ENCODE measurements around the gene RRM1. TPM values are rescaled to one million over a fixed set of nuclear protein-coding genes. Genes with fewer than 3 reads are reported as not detected.

The RRM1 gene
- total and polyA plus RNA-seq, 9 of the 15 experiments (the other 6 are each of a cell fraction or from before 2014, with no cell fraction given), result 113 to 270 (median 163) TPM

GRCh38 chr11:4084406-4085125 lies 10.0 kb upstream of the RRM1 start:
- Histone ChIP-seq H3K9me1 (ENCODE audit: control insufficient read depth, insufficient read depth, low read length) (no peaks in the 10 kb centered on the region), H3K27ac (ENCODE audit: extremely low read depth, low read depth, low read length) (no peak overlapping the region), H2AFZ (ENCODE audit: low read depth, low read length) (no peak overlapping the region), H3K79me2 (ENCODE audit: control insufficient read depth, insufficient read depth, low read length) (no peaks in the 10 kb centered on the region), H3K9ac (ENCODE audit: insufficient read depth in 1 of 2, low read depth in 2 of 2, low read length in 2 of 2) (peak overlapping the region in 1 of 2 experiments; percentile 40; a peak in 1 of 4 replicates), H3K9me3 (replicated peaks; ENCODE audit: control insufficient read depth, insufficient read depth, low read depth, low read length) (no peaks in the 10 kb centered on the region), H3K4me3 (no peak overlapping the region), H3K27me3 (ENCODE audit: control insufficient read depth in 2 of 2, insufficient read depth in 2 of 2, low read length in 2 of 2) (no peaks in the 10 kb centered on the region), H3K4me1 (replicated peaks in 1 of 2; ENCODE audit: control insufficient read depth in 2 of 2, insufficient read depth in 2 of 2, low read length in 2 of 2) (peaks cover 0 to 4% of the 10 kb centered on the region in 2 experiments; a peak in 2 of 5 replicates), H3K4me2 (ENCODE audit: insufficient read depth, low read length) (no peak overlapping the region), H3K36me3 (ENCODE audit: control insufficient read depth, insufficient read depth, low read length) (peaks cover 51% of the 10 kb centered on the region), H4K20me1 (replicated peaks; ENCODE audit: control insufficient read depth, insufficient read depth, low read length) (0 out of 2 replicates have a peak, but pooled peaks cover 2% of the 10 kb centered on the region)
- 87% methylated on average over 11 of the region's 12 CpGs for WGBS (ENCODE audit: insufficient coverage, low coverage, missing lambda C conversion rate)
- intact Hi-C loops (cut with micrococcal nuclease) (no loop called here), in situ Hi-C loops (cut with MboI) (loop anchor here (25.0 kb wide), 1 partner anchor 597 kb away; no protein-coding TSS in a partner anchor)
- DNase-seq (ENCODE audit: extremely low read depth in 1 of 4, low spot score in 3 of 4) (no peak), FAIRE-seq (no peak), ATAC-seq (no peak)
- ChIA-PET CTCF (ENCODE audit: low intra/inter-chr PET ratio) (no interaction called here), POLR2A (interaction anchor here (0.9 to 1.8 kb wide), 2 partner anchors 10 to 126 kb away, joined by 3 to 12 read pairs; partner anchors contain the start of gene RRM1)
- BruUV-seq (replicated peaks), result no TSS peak
- TF ChIP-seq LEF1 (IDR thresholded peaks at IDR 0.05) (no peak), MNT (conservative IDR thresholded peaks at IDR 0.05) (no peak), GABPB1 (CRISPR knock-in tag; IDR thresholded peaks at IDR 0.05) (no peak), SIN3B (IDR thresholded peaks at IDR 0.05; ENCODE audit: low read depth) (no peak), TEAD4 (IDR thresholded peaks at IDR 0.05; ENCODE audit: low read length) (no peak), TEAD4 (CRISPR knock-in tag; IDR thresholded peaks at IDR 0.05; ENCODE audit: borderline replicate concordance) (no peak), CREB3L1 (IDR thresholded peaks at IDR 0.05; ENCODE audit: borderline replicate concordance, low read depth) (no peak), EGR1 (conservative IDR thresholded peaks at IDR 0.05) (no peak), ZNF830 (CRISPR knock-in tag; IDR thresholded peaks at IDR 0.05) (no peak), RBM22 (IDR thresholded peaks at IDR 0.05; ENCODE audit: low read depth, low read length, poor library complexity, severe bottlenecking) (no peak), DIDO1 (tag; IDR thresholded peaks at IDR 0.05; ENCODE audit: low read depth) (no peak), FOXM1 (IDR thresholded peaks at IDR 0.05; ENCODE audit: low read depth) (no peak), FOXM1 (CRISPR knock-in tag; IDR thresholded peaks at IDR 0.05; ENCODE audit: low read depth) (no peak), FOXK2 (conservative IDR thresholded peaks at IDR 0.05 in 1 of 2, IDR thresholded peaks at IDR 0.05 in 1 of 2; ENCODE audit: low read depth in 2 of 2) (no peak), SRSF1 (IDR thresholded peaks at IDR 0.05; ENCODE audit: low read depth, low read length) (no peak), IRF2 (CRISPR knock-in tag; IDR thresholded peaks at IDR 0.05) (no peak), HMGXB4 (CRISPR knock-in tag; IDR thresholded peaks at IDR 0.05) (no peak), TAF7 (tag; IDR thresholded peaks at IDR 0.05) (no peak)
